Dendritic cell treated with granulocyte-macrophage colony-stimulating factor and Interleukin-4, amounts not matched to agents 40 ng/mL and 50 ng/mL, for 4 days (primary cell): ENCODE measurements around the gene MSH2.
"Not testable (repeated sequence)": the region's sequence is repeated elsewhere in the genome, so short reads cannot be mapped to it uniquely, and the experiment has no call there.

ENCODE experiments used
- H3K27ac Mint-ChIP-seq: one replicate; pipeline ENCODE4 v1.8.0; 2022; ENCODE audit warnings: mild to moderate bottlenecking, mixed read lengths
- H3K27me3 Mint-ChIP-seq: one replicate; pipeline ENCODE4 v1.8.0; 2022; ENCODE audit warnings: mild to moderate bottlenecking, mixed read lengths
- H3K36me3 Mint-ChIP-seq: one replicate; pipeline ENCODE4 v1.8.0; 2022; ENCODE audit warnings: low read depth, mixed read lengths
- H3K4me1 Mint-ChIP-seq: one replicate; pipeline ENCODE4 v1.8.0; 2022; ENCODE audit warnings: low read depth, mixed read lengths
- H3K4me3 Mint-ChIP-seq: one replicate; pipeline ENCODE4 v1.8.0; 2022; ENCODE audit warnings: mild to moderate bottlenecking, moderate library complexity, mixed read lengths
- H3K9me3 Mint-ChIP-seq: one replicate; pipeline ENCODE4 v1.8.0; 2022; ENCODE audit warnings: mixed read lengths
- intact Hi-C: fragments of 100-400 bp; cut with micrococcal nuclease; formaldehyde crosslinking; loops from one replicate; pipeline ENCODE4 v1.15.0; 2022

The MSH2 gene

GRCh38 chr2:47499621-47500309 is 96.8 kb downstream of the MSH2 start:
- intact Hi-C loops = no loop called here

GRCh38 chr2:47501374-47502200 is 98.6 kb downstream of the MSH2 start:
- Mint-ChIP-seq H3K27ac (no peak overlapping the region), H3K4me1 (no peaks in the 10 kb centered on the region), H3K36me3 (no peaks in the 10 kb centered on the region), H3K9me3 (peaks cover 72% of the 10 kb centered on the region), H3K4me3 (no peak overlapping the region), H3K27me3 (no peaks in the 10 kb centered on the region)
- intact Hi-C loops = no loop called here

More at GRCh38 chr2:47499621-47500309, 96.8 kb downstream of the MSH2 start:
- Mint-ChIP-seq H3K27me3 (no peaks in the 10 kb centered on the region), H3K9me3 (peaks cover 62% of the 10 kb centered on the region), H3K4me1 (no peaks in the 10 kb centered on the region), H3K36me3 (no peaks in the 10 kb centered on the region), H3K4me3 (no peak overlapping the region), H3K27ac (no peak overlapping the region)

DNA sequence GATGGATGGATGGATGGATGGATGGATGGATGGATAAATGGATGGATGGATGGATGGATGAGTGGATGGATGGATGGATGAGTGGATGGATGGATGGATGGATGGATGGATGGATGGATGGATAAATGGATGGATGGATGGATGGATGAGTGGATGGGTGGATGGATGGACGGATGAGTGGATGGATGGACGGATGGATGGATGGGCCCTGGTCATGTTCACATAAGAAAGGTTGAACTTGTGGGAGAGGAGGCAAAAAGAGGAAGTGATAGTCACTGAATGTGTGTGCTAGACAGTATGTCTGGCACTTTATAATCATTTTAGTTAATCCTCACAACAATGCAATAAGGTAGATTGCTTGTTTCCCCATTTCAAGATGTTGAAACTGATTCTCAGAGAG is 99.5 kb downstream of the MSH2 start:
- intact Hi-C loops, H3K27ac Mint-ChIP-seq, H3K4me3 Mint-ChIP-seq: not testable (repeated sequence)

GRCh38 chr2:47503481-47504070 is 100.6 kb downstream of the MSH2 start:
- H3K27me3 Mint-ChIP-seq = no peaks in the 10 kb centered on the region
- no peak overlapping the region for H3K27ac Mint-ChIP-seq
- intact Hi-C loops = no loop called here
- H3K4me3 Mint-ChIP-seq = no peak overlapping the region
- no peaks in the 10 kb centered on the region for H3K36me3 Mint-ChIP-seq
- peaks cover 56% of the 10 kb centered on the region for H3K9me3 Mint-ChIP-seq
- H3K4me1 Mint-ChIP-seq = no peaks in the 10 kb centered on the region

More for the DNA sequence above, 99.5 kb downstream of the MSH2 start:
- not testable (repeated sequence) for H3K27me3 Mint-ChIP-seq, H3K36me3 Mint-ChIP-seq, H3K4me1 Mint-ChIP-seq
- peaks cover 66% of the 10 kb centered on the region for H3K9me3 Mint-ChIP-seq

DNA sequence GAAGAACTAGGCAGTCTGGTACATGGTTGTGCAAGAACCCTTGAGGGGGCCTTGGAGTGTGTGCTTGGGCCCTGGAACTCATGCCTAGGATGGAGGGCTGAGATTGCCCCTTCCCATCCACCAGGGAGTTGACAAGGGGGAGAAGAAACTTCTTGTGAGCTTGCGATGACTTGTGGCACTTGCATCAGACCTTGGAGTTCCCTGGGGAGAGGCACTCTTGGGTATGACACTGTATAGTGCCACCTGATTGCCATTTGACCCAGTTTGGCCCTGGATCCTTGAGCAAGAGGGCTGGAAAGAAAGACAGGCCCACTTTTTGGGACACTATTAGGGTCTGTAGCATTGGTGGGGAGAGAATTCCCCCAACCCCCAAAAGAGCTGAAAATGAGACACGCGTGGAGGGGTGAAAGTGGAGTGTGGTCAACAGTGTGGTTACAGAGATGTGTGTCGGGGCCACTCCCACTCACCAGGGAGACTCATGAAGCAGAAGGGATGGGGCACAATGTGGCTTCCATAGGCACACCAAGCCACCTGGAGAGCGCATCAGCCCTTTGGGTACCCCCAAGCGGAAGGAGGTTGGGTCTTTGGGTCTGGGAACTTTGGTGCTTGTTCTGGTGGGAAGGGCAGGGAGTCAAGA is 101.3 kb downstream of the MSH2 start:
- H3K9me3 Mint-ChIP-seq = peaks cover 50% of the 10 kb centered on the region
- no peaks in the 10 kb centered on the region for H3K36me3 Mint-ChIP-seq
- H3K4me1 Mint-ChIP-seq = no peaks in the 10 kb centered on the region
- no peak overlapping the region for H3K27ac Mint-ChIP-seq
- no peak overlapping the region for H3K4me3 Mint-ChIP-seq
- intact Hi-C loops = no loop called here
- no peaks in the 10 kb centered on the region for H3K27me3 Mint-ChIP-seq

GRCh38 chr2:47506024-47506423 is 103.1 kb downstream of the MSH2 start:
- Mint-ChIP-seq H3K27ac (no peak overlapping the region), H3K4me3 (no peak overlapping the region), H3K36me3 (no peaks in the 10 kb centered on the region), H3K4me1 (no peaks in the 10 kb centered on the region), H3K9me3 (peaks cover 34% of the 10 kb centered on the region), H3K27me3 (no peaks in the 10 kb centered on the region)
- intact Hi-C loops = no loop called here

GRCh38 chr2:47506436-47506835 is 103.5 kb downstream of the MSH2 start:
- Mint-ChIP-seq H3K4me1 (no peaks in the 10 kb centered on the region), H3K4me3 (no peak overlapping the region), H3K27ac (no peak overlapping the region), H3K9me3 (peaks cover 30% of the 10 kb centered on the region), H3K27me3 (no peaks in the 10 kb centered on the region), H3K36me3 (no peaks in the 10 kb centered on the region)
- intact Hi-C loops = no loop called here

- Mint-ChIP-seq H3K9me3 (peaks cover 19% of the 10 kb centered on the region), H3K36me3 (no peaks in the 10 kb centered on the region), H3K27ac (no peak overlapping the region), H3K27me3 (no peaks in the 10 kb centered on the region), H3K4me1 (no peaks in the 10 kb centered on the region), H3K4me3 (no peak overlapping the region)
- intact Hi-C loops = no loop called here
These were observed 105.1 kb downstream of the MSH2 start for GRCh38 chr2:47508080-47508479.

DNA sequence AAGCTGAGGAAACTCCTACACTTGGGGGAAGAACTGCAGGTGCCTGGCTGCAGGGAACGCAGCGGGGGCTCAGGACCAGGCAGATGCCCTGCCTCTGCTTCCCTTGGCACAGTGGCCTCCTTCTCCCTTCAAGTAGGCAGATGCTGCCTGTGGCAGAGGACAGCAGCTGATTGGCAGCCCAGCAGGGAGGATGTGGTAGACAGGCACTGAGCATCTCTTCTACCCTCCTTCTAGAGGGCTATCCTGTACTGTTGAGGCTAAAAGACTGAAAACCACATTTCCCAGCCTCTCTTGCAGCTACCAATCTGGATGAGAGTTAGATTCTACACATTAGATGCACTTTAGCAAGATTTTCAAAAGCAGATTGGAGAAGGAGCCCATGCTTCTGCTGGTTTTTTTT is 105.7 kb downstream of the MSH2 start:
- H3K9me3 Mint-ChIP-seq = peaks cover 19% of the 10 kb centered on the region
- intact Hi-C loops = no loop called here
- H3K4me1 Mint-ChIP-seq = no peaks in the 10 kb centered on the region
- no peaks in the 10 kb centered on the region for H3K36me3 Mint-ChIP-seq
- no peak overlapping the region for H3K4me3 Mint-ChIP-seq
- H3K27me3 Mint-ChIP-seq = no peaks in the 10 kb centered on the region
- no peak overlapping the region for H3K27ac Mint-ChIP-seq

- H3K4me1 Mint-ChIP-seq = no peaks in the 10 kb centered on the region
- H3K9me3 Mint-ChIP-seq = peaks cover 15% of the 10 kb centered on the region
- no peaks in the 10 kb centered on the region for H3K27me3 Mint-ChIP-seq
- no peak overlapping the region for H3K4me3 Mint-ChIP-seq
- H3K27ac Mint-ChIP-seq = no peak overlapping the region
- intact Hi-C loops = no loop called here
- no peaks in the 10 kb centered on the region for H3K36me3 Mint-ChIP-seq
These were observed 106.3 kb downstream of the MSH2 start for GRCh38 chr2:47509250-47509649.

- Mint-ChIP-seq H3K4me1 (no peaks in the 10 kb centered on the region), H3K4me3 (no peak overlapping the region), H3K27ac (no peak overlapping the region), H3K36me3 (no peaks in the 10 kb centered on the region), H3K9me3 (peaks cover 9% of the 10 kb centered on the region), H3K27me3 (no peaks in the 10 kb centered on the region)
- intact Hi-C loops = no loop called here
These were observed 106.9 kb downstream of the MSH2 start for GRCh38 chr2:47509821-47510385.

DNA sequence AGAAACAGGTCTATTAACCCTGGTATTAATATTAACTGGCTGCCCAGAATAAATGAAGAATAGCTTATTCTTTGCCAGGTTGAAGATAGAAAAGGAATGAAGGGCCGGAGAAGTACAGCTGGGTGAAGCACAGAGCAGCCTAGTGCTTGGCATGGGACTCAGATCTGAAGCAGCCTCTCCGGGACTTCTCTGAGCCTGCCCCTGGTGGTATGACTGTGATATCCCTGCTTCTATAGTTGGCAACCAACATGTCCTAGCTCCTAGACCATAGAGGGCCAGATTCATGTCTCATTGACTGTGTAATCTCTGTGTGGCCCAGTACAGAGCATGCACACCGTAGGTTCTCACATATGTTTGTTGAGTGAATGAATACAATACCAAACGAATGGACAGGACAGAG is 107.8 kb downstream of the MSH2 start:
- Mint-ChIP-seq H3K36me3 (no peaks in the 10 kb centered on the region), H3K27me3 (no peaks in the 10 kb centered on the region), H3K4me1 (no peaks in the 10 kb centered on the region), H3K9me3 (peaks cover under 1% of the 10 kb centered on the region), H3K4me3 (no peak overlapping the region), H3K27ac (no peak overlapping the region)
- intact Hi-C loops = no loop called here

GRCh38 chr2:47512581-47513083 is 109.7 kb downstream of the MSH2 start:
- H3K27me3 Mint-ChIP-seq = no peaks in the 10 kb centered on the region
- H3K4me1 Mint-ChIP-seq = no peaks in the 10 kb centered on the region
- no peak overlapping the region for H3K27ac Mint-ChIP-seq

More at GRCh38 chr2:47512581-47513083, 109.7 kb downstream of the MSH2 start:
- no peak overlapping the region for H3K4me3 Mint-ChIP-seq
- intact Hi-C loops = no loop called here
- H3K9me3 Mint-ChIP-seq = no peaks in the 10 kb centered on the region
- no peaks in the 10 kb centered on the region for H3K36me3 Mint-ChIP-seq
